Stimulated activated naive B cell treated with anti-CD40 and anti-IgM and Interleukin-4, amounts not matched to agents 10 μg/mL and 1 μg/mL and 100 μg/mL, for 72 hours (primary cell): ENCODE results near the gene RBM33.
A peak's percentile ranks its signal among the peaks of the same experiment; 100 is the strongest.

Experiments
- ATAC-seq, 2 donors: fragments of 150-1000 bp; cut with Tn5 transposase; replicated peaks; 2 replicates each; pipeline ENCODE4 v1.10.0; 2021; ENCODE audit warnings: moderate library complexity in 1 of 2
- DNase-seq: peaks from one replicate; pipeline ENCODE4 v3.0.0; 2021
- H3K27ac Mint-ChIP-seq: one replicate; pipeline ENCODE4 v1.8.0; 2022; ENCODE audit warnings: mild to moderate bottlenecking, mixed read lengths
- H3K27me3 Mint-ChIP-seq, 2 donors: one replicate each; pipeline ENCODE4 v1.8.0; 2022; ENCODE audit warnings: mixed read lengths in 2 of 2
- H3K36me3 Mint-ChIP-seq, 2 donors: one replicate each; pipeline ENCODE4 v1.8.0; 2022; ENCODE audit warnings: mixed read lengths in 2 of 2, mild to moderate bottlenecking in 1 of 2
- H3K4me1 Mint-ChIP-seq, 2 donors: one replicate each; pipeline ENCODE4 v1.8.0; 2022; ENCODE audit warnings: mixed read lengths in 2 of 2, mild to moderate bottlenecking in 1 of 2
- H3K4me3 Mint-ChIP-seq, 2 donors: one replicate each; pipeline ENCODE4 v1.8.0; 2022; ENCODE audit warnings: mild to moderate bottlenecking in 2 of 2, mixed read lengths in 2 of 2, moderate library complexity in 1 of 2
- H3K9me3 Mint-ChIP-seq, 2 donors: one replicate each; pipeline ENCODE4 v1.8.0; 2022; ENCODE audit warnings: mixed read lengths in 2 of 2, mild to moderate bottlenecking in 1 of 2

Gene RBM33

GRCh38 chr7:155662343-155663043 is 18.0 kb downstream of the RBM33 start:
- H3K36me3 Mint-ChIP-seq, result peaks cover 11 to 33% of the 10 kb centered on the region in 2 donors
- H3K27ac Mint-ChIP-seq, result no peak overlapping the region
- ATAC-seq (no peak), DNase-seq (no peak)
- H3K4me1 Mint-ChIP-seq, result peaks cover 43 to 74% of the 10 kb centered on the region in 2 donors
- no peaks in the 10 kb centered on the region for H3K27me3 Mint-ChIP-seq
- H3K9me3 Mint-ChIP-seq, result peaks cover 3 to 4% of the 10 kb centered on the region in 2 donors
- H3K4me3 Mint-ChIP-seq, result no peak overlapping the region

GRCh38 chr7:155663937-155664336 is 19.5 kb downstream of the RBM33 start:
- Mint-ChIP-seq H3K9me3 (peaks cover 3 to 4% of the 10 kb centered on the region in 2 donors), H3K4me3 (no peak overlapping the region), H3K27ac (no peak overlapping the region), H3K27me3 (no peaks in the 10 kb centered on the region), H3K36me3 (peaks cover 12 to 36% of the 10 kb centered on the region in 2 donors), H3K4me1 (peaks cover 47 to 79% of the 10 kb centered on the region in 2 donors)
- ATAC-seq (no peak), DNase-seq (no peak)

- Mint-ChIP-seq H3K9me3 (no peaks in the 10 kb centered on the region), H3K4me3 (no peak overlapping the region), H3K27ac (peak overlapping the region; percentile 32), H3K36me3 (peaks cover 10 to 25% of the 10 kb centered on the region in 2 donors), H3K4me1 (peaks cover 43 to 78% of the 10 kb centered on the region in 2 donors), H3K27me3 (no peaks in the 10 kb centered on the region)
- no peak for ATAC-seq
- no peak for DNase-seq
These were observed 20.9 kb downstream of the RBM33 start for GRCh38 chr7:155665079-155665956.

- DNase-seq (no peak), ATAC-seq (no peak)
- Mint-ChIP-seq H3K4me1 (peaks cover 39 to 78% of the 10 kb centered on the region in 2 donors), H3K27ac (peak overlapping the region; percentile 47), H3K36me3 (peaks cover 10 to 19% of the 10 kb centered on the region in 2 donors), H3K4me3 (no peak overlapping the region), H3K9me3 (no peaks in the 10 kb centered on the region), H3K27me3 (no peaks in the 10 kb centered on the region)
These were observed 21.5 kb downstream of the RBM33 start for GRCh38 chr7:155665957-155666287.

- H3K36me3 Mint-ChIP-seq, result peaks cover 10 to 12% of the 10 kb centered on the region in 2 donors
- no peaks in the 10 kb centered on the region for H3K9me3 Mint-ChIP-seq
- H3K27me3 Mint-ChIP-seq, result no peaks in the 10 kb centered on the region
- H3K4me3 Mint-ChIP-seq, result no peak overlapping the region
- ATAC-seq (no peak), DNase-seq (no peak)
- H3K4me1 Mint-ChIP-seq, result peaks cover 32 to 67% of the 10 kb centered on the region in 2 donors
- H3K27ac Mint-ChIP-seq, result no peak overlapping the region
These were observed 22.9 kb downstream of the RBM33 start for GRCh38 chr7:155667241-155667829.

- Mint-ChIP-seq H3K36me3 (peaks cover 7 to 15% of the 10 kb centered on the region in 2 donors), H3K27ac (no peak overlapping the region), H3K4me3 (no peak overlapping the region), H3K4me1 (peaks cover 22 to 52% of the 10 kb centered on the region in 2 donors), H3K27me3 (no peaks in the 10 kb centered on the region), H3K9me3 (no peaks in the 10 kb centered on the region)
- no peak for ATAC-seq
- no peak for DNase-seq
These were observed 25.4 kb downstream of the RBM33 start for GRCh38 chr7:155669717-155670505.

GRCh38 chr7:155670521-155670920 is 26.1 kb downstream of the RBM33 start:
- DNase-seq (no peak), ATAC-seq (no peak)
- Mint-ChIP-seq H3K36me3 (peaks cover 3 to 9% of the 10 kb centered on the region in 2 donors), H3K4me3 (no peak overlapping the region), H3K27me3 (no peaks in the 10 kb centered on the region), H3K9me3 (no peaks in the 10 kb centered on the region), H3K4me1 (peaks cover 15 to 48% of the 10 kb centered on the region in 2 donors), H3K27ac (no peak overlapping the region)

- DNase-seq, result no peak
- no peak for ATAC-seq
- H3K27me3 Mint-ChIP-seq, result no peaks in the 10 kb centered on the region
- peaks cover 12 to 40% of the 10 kb centered on the region in 2 donors for H3K4me1 Mint-ChIP-seq
- H3K9me3 Mint-ChIP-seq, result no peaks in the 10 kb centered on the region
- H3K4me3 Mint-ChIP-seq, result no peak overlapping the region
- H3K27ac Mint-ChIP-seq, result peak overlapping the region; percentile 31
- H3K36me3 Mint-ChIP-seq, result peaks cover 2 to 3% of the 10 kb centered on the region in 2 donors
These were observed 30.1 kb downstream of the RBM33 start for GRCh38 chr7:155674556-155674955.

GRCh38 chr7:155676052-155676451 is 31.6 kb downstream of the RBM33 start:
- H3K4me3 Mint-ChIP-seq, result peak overlapping the region in 1 of 2 donors; percentile 71

GRCh38 chr7:155677688-155678087 is 33.2 kb downstream of the RBM33 start:
- H3K27me3 Mint-ChIP-seq, result no peaks in the 10 kb centered on the region
- peaks cover 24 to 27% of the 10 kb centered on the region in 2 donors for H3K36me3 Mint-ChIP-seq
- peaks cover 18 to 47% of the 10 kb centered on the region in 2 donors for H3K4me1 Mint-ChIP-seq
- H3K4me3 Mint-ChIP-seq, result no peak overlapping the region
- no peaks in the 10 kb centered on the region for H3K9me3 Mint-ChIP-seq
- no peak for DNase-seq
- ATAC-seq, result no peak
- no peak overlapping the region for H3K27ac Mint-ChIP-seq

More at GRCh38 chr7:155676052-155676451, 31.6 kb downstream of the RBM33 start:
- Mint-ChIP-seq H3K9me3 (no peaks in the 10 kb centered on the region), H3K4me1 (peaks cover 13 to 34% of the 10 kb centered on the region in 2 donors), H3K27me3 (no peaks in the 10 kb centered on the region), H3K27ac (peak overlapping the region; percentile 5), H3K36me3 (peaks cover 8 to 12% of the 10 kb centered on the region in 2 donors)
- ATAC-seq, result peak; percentile 47 to 97
- DNase-seq, result no peak

- Mint-ChIP-seq H3K27me3 (no peaks in the 10 kb centered on the region), H3K4me3 (no peak overlapping the region), H3K4me1 (peaks cover 23 to 60% of the 10 kb centered on the region in 2 donors), H3K27ac (no peak overlapping the region), H3K9me3 (no peaks in the 10 kb centered on the region), H3K36me3 (peaks cover 29 to 37% of the 10 kb centered on the region in 2 donors)
- DNase-seq, result no peak
- no peak for ATAC-seq
These were observed 35.7 kb downstream of the RBM33 start for GRCh38 chr7:155680124-155680523.

- Mint-ChIP-seq H3K27me3 (no peaks in the 10 kb centered on the region), H3K27ac (no peak overlapping the region), H3K4me3 (no peak overlapping the region), H3K9me3 (no peaks in the 10 kb centered on the region), H3K4me1 (peaks cover 26 to 60% of the 10 kb centered on the region in 2 donors), H3K36me3 (peaks cover 33 to 43% of the 10 kb centered on the region in 2 donors)
- ATAC-seq (no peak), DNase-seq (no peak)
These were observed 36.4 kb downstream of the RBM33 start for GRCh38 chr7:155680864-155681263.

GRCh38 chr7:155681663-155682062 is 37.2 kb downstream of the RBM33 start:
- Mint-ChIP-seq H3K4me1 (peaks cover 22 to 52% of the 10 kb centered on the region in 2 donors), H3K27me3 (no peaks in the 10 kb centered on the region), H3K27ac (peak overlapping the region; percentile 4), H3K4me3 (peak overlapping the region in 1 of 2 donors; percentile 23), H3K36me3 (peaks cover 39 to 50% of the 10 kb centered on the region in 2 donors), H3K9me3 (peaks cover 2 to 3% of the 10 kb centered on the region in 2 donors)
- ATAC-seq (peak; percentile 46 to 63), DNase-seq (no peak)
